ENCODE data around the gene TSPOAP1.
A peak's percentile ranks its signal among the peaks of the same experiment; 100 is the strongest.
"Not testable (repeated sequence)": the region's sequence is repeated elsewhere in the genome, so short reads cannot be mapped to it uniquely, and the experiment has no call there.

Gene TSPOAP1

GRCh38 chr17:58348038-58348437, 19.4 kb upstream of the TSPOAP1 start:
- no peak for FAIRE-seq
- DNase-seq (ENCODE audit: insufficient read length), result no peak
- no peak for TF ChIP-seq POLR2A (IDR thresholded peaks at IDR 0.05; ENCODE audit: low read depth, low read length)
- TF ChIP-seq TAF1 (IDR thresholded peaks at IDR 0.05; ENCODE audit: borderline replicate concordance, low read depth, low read length), result no peak
- TF ChIP-seq POLR2AphosphoS5 (IDR thresholded peaks at IDR 0.05; ENCODE audit: low read depth, low read length), result no peak

- TF ChIP-seq TAF1 (IDR thresholded peaks at IDR 0.05; ENCODE audit: borderline replicate concordance, low read depth, low read length), result no peak
- TF ChIP-seq POLR2A (IDR thresholded peaks at IDR 0.05; ENCODE audit: low read depth, low read length), result no peak
- no peak for TF ChIP-seq POLR2AphosphoS5 (IDR thresholded peaks at IDR 0.05; ENCODE audit: low read depth, low read length)
- DNase-seq (ENCODE audit: insufficient read length) (no peak), FAIRE-seq (no peak)
Observed at GRCh38 chr17:58345500-58345899, 16.9 kb upstream of the TSPOAP1 start.

DNA sequence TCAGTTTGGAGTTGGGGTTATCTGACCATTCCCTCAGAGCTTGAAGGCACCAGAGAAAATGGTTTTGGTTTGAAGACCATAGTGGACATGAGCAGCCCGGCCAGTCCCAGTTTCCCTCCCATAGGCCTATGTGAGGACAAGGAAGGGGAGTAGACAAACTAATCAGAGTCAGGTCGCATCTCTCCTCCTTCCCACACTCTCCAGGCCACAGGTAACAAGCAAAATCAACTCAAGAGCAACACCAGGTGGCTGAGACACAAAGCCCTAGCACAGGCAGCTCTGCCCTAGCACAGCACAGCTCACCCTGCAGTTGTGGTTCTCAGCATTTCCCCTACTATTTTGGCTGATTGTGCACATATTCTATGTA, 16.2 kb upstream of the TSPOAP1 start:
- no peak for TF ChIP-seq POLR2AphosphoS5 (IDR thresholded peaks at IDR 0.05; ENCODE audit: low read depth, low read length)
- TF ChIP-seq POLR2A (IDR thresholded peaks at IDR 0.05; ENCODE audit: low read depth, low read length), result no peak
- TF ChIP-seq TAF1 (IDR thresholded peaks at IDR 0.05; ENCODE audit: borderline replicate concordance, low read depth, low read length), result no peak
- no peak for FAIRE-seq

GRCh38 chr17:58344047-58344790, 15.6 kb upstream of the TSPOAP1 start:
- peak; percentile 49 for DNase-seq (ENCODE audit: insufficient read length)
- TF ChIP-seq POLR2AphosphoS5 (IDR thresholded peaks at IDR 0.05; ENCODE audit: low read depth, low read length), result peak; percentile 93
- peak; percentile 74 for TF ChIP-seq TAF1 (IDR thresholded peaks at IDR 0.05; ENCODE audit: borderline replicate concordance, low read depth, low read length)
- TF ChIP-seq POLR2A (IDR thresholded peaks at IDR 0.05; ENCODE audit: low read depth, low read length), result peak; percentile 89
- FAIRE-seq, result peak; percentile 94

More for the DNA sequence above, 16.2 kb upstream of the TSPOAP1 start:
- peak; percentile 19 for DNase-seq (ENCODE audit: insufficient read length)

DNA sequence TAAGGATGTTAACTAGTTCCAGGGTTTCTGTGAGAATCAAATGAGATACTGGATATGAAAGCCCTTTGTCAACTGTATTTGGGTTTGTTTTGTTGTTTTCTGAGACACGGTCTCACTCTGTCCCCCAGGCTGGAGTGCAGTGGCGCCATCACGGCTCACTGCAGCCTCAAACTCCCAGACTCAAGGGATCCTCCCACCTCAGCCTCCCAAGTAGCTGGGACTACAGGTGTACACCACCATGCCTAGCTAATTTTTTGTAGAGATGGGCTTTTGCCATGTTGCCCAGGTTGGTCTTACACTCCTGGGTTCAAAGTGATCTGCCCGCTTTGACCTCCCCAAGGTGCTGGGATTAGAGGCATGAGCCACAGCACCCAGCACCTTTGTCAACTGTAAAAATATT, 14.5 kb upstream of the TSPOAP1 start:
- DNase-seq (ENCODE audit: insufficient read length) (no peak), FAIRE-seq (no peak)
- TF ChIP-seq TAF1 (IDR thresholded peaks at IDR 0.05; ENCODE audit: borderline replicate concordance, low read depth, low read length) (no peak), POLR2AphosphoS5 (IDR thresholded peaks at IDR 0.05; ENCODE audit: low read depth, low read length) (no peak), POLR2A (IDR thresholded peaks at IDR 0.05; ENCODE audit: low read depth, low read length) (no peak)

DNA sequence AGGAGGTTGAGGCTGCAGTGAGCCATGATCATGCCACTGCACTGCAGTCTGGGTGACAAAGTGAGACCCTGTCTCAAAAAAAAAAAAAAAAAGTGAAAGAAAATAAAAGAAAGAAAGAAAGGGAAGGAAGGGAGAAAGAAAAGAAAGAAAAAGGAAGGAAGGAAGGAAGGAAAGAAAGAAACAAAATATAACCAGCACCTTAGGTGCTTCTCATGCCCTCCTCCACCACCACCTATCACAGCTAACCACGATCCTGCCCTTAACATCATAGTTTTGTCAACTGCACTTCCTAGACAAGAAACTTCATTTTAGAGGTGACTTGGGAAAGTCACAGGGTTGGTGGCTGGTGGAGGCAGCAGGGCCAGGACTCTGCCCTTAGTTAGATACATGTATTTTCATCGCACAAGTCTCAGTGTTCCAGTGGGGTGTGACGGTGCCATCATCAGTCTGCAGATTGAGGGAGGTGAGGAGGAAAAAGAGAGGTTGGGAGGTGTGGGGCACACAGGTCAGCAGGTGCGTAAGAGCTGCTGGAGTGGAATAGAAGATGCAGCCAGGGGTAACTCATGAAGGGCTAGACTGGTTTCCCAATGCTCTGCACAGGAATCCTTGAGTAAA, 13.4 kb upstream of the TSPOAP1 start:
- DNase-seq (ENCODE audit: insufficient read length) (no peak), FAIRE-seq (no peak)
- TF ChIP-seq POLR2AphosphoS5 (IDR thresholded peaks at IDR 0.05; ENCODE audit: low read depth, low read length) (no peak), POLR2A (IDR thresholded peaks at IDR 0.05; ENCODE audit: low read depth, low read length) (no peak), TAF1 (IDR thresholded peaks at IDR 0.05; ENCODE audit: borderline replicate concordance, low read depth, low read length) (no peak)

DNA sequence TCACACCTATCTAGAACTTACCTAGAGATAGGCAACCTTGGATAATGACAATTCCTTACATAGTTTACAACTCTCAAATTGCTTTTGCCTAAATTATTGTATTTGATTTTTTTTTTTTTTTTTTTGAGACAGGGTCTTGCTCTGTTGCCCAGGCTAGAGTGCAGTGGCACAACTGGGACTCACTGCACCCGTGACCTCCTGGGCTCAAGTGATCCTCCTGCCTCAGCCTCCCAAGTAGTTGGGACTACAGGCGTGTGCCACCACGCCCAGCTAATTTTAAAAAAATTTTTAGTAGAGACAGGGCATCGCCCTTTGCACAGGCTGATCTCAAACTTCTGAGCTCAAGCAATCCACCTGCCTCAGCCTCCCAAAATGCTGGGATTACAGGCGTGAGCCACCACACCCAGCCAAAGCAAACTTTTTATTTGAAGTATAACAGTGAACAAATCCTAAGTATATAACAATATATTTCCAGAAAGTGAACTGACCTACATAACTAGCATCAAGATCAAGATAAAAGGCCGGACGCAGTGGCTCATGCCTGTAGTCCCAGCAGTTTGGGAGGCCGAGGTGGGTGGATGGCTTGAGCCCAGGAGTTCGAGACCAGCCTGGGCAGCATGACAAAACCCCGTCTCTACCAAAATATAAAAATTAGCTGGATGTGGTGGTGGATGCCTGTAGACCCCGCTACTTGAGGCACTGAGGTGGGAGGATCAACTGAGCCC, 12.7 kb upstream of the TSPOAP1 start:
- DNase-seq (ENCODE audit: insufficient read length); FAIRE-seq: not testable (repeated sequence)

GRCh38 chr17:58340405-58340876, 11.8 kb upstream of the TSPOAP1 start:
- TF ChIP-seq POLR2A (IDR thresholded peaks at IDR 0.05; ENCODE audit: low read depth, low read length) (no peak), TAF1 (IDR thresholded peaks at IDR 0.05; ENCODE audit: borderline replicate concordance, low read depth, low read length) (no peak), POLR2AphosphoS5 (IDR thresholded peaks at IDR 0.05; ENCODE audit: low read depth, low read length) (no peak)
- DNase-seq (ENCODE audit: insufficient read length) (no peak), FAIRE-seq (no peak)

DNA sequence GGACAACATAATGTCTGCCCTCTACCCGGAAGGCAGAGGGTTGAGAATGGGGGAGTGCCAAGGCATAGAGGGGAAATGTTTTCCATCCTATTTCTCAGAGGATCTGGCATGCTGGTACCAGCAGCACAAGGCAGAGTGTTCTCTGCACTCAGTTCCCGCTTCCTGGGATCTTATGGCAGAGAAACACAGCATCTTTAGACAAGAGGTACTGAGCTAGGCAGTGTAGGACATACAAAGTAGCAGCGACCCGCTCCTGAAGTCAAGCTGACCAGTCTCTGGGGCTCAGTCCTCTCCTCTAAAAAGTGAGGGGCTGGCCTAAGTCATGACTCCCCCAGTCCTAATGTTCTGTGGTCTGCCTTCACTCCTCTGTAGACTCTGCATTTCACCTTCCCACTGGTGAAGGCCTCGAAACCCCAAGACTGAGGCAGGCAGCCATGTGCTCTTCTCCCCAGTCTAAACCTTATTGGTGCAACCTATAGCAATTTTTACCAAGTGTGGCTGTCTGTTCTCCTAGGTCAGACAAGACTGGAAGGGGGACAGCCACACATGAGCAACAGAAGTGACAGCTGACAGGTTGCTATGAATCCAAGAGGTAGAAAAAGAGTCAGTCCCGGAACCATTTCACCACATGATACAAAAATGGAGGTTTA, 11.3 kb upstream of the TSPOAP1 start:
- FAIRE-seq (no peak), DNase-seq (ENCODE audit: insufficient read length) (peak; percentile 2)
- TF ChIP-seq POLR2AphosphoS5 (IDR thresholded peaks at IDR 0.05; ENCODE audit: low read depth, low read length) (peak; percentile 69; the same call in 1 of the 2 replicates), POLR2A (IDR thresholded peaks at IDR 0.05; ENCODE audit: low read depth, low read length) (peak; percentile 20; the same call in 1 of the 2 replicates), TAF1 (IDR thresholded peaks at IDR 0.05; ENCODE audit: borderline replicate concordance, low read depth, low read length) (no peak)

GRCh38 chr17:58338841-58339754, 10.5 kb upstream of the TSPOAP1 start:
- DNase-seq (ENCODE audit: insufficient read length), result peak; percentile 54
- peak; percentile 80 for FAIRE-seq
- TF ChIP-seq POLR2A (IDR thresholded peaks at IDR 0.05; ENCODE audit: low read depth, low read length) (peak; percentile 96), POLR2AphosphoS5 (IDR thresholded peaks at IDR 0.05; ENCODE audit: low read depth, low read length) (peak; percentile 98), TAF1 (IDR thresholded peaks at IDR 0.05; ENCODE audit: borderline replicate concordance, low read depth, low read length) (peak; percentile 86; the same call in 1 of the 2 replicates)

Measured in GM12892 (cell line).